ENCODE measurements around the gene SLC22A2.

Gene SLC22A2

DNA sequence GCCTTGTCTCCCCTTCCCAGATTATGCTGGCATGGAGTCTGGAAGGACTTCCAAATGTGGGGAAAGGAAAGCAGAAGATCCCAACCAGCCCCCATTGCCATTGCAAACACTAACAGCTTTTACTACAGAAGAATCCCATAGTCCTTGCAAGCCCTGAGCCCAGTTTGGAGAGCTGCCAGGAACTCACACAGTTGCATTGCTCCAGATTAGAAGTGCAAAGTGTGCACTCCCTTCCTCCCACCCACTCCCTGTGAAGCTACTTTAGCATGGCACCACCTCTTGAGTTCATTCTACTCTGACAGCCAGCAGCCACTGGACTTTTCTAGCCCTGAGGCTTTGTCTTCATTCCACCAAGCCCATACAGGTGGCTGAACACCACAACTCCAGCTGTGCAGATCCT lies 67.6 kb downstream of the SLC22A2 start:
- H3K4me3 ChIP-seq (ENCODE audit: low read length in 2 of 2), result no peak overlapping the region
- H3K4me1 ChIP-seq (ENCODE audit: control insufficient read depth, insufficient read depth, low read length), result no peaks in the 10 kb centered on the region
- no peak overlapping the region for H3K27ac ChIP-seq (ENCODE audit: low read length)
- H3K36me3 ChIP-seq (ENCODE audit: control insufficient read depth in 2 of 2, insufficient read depth in 2 of 2, low read length in 2 of 2), result no peaks in the 10 kb centered on the region
- H3K9ac ChIP-seq (ENCODE audit: low read length in 2 of 2), result no peak overlapping the region
- no peaks in the 10 kb centered on the region for H3K27me3 ChIP-seq (ENCODE audit: control insufficient read depth in 1 of 2, insufficient read depth in 2 of 2, low read length in 2 of 2)
- peaks cover 3% of the 10 kb centered on the region in 2 donors for H3K9me3 ChIP-seq (ENCODE audit: control insufficient read depth in 2 of 2, low read length in 2 of 2)

DNA sequence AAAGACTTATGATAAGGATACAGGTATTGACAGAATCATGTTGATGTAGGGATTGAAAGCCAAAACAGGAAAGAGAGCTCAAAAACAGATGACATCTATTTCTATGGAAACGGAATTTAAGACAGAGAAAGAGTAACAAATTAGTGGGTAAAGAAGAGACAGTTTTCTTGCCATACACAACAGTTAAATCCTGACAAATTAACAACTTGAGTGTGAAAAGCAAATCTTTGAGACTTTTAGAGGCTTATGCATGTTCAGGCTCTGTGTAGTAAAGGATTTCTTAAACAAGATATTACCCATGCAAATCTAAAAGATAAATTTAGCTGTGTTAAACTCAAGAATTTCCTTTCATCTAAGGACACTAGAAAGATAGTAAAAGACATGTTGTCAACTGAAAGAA lies 68.5 kb downstream of the SLC22A2 start:
- Histone ChIP-seq H3K27ac (ENCODE audit: low read length) (no peak overlapping the region), H3K36me3 (ENCODE audit: control insufficient read depth in 2 of 2, insufficient read depth in 2 of 2, low read length in 2 of 2) (no peaks in the 10 kb centered on the region), H3K9ac (ENCODE audit: low read length in 2 of 2) (no peak overlapping the region), H3K27me3 (ENCODE audit: control insufficient read depth in 1 of 2, insufficient read depth in 2 of 2, low read length in 2 of 2) (no peaks in the 10 kb centered on the region), H3K4me3 (ENCODE audit: low read length in 2 of 2) (no peak overlapping the region), H3K4me1 (ENCODE audit: control insufficient read depth, insufficient read depth, low read length) (no peaks in the 10 kb centered on the region), H3K9me3 (ENCODE audit: control insufficient read depth in 2 of 2, low read length in 2 of 2) (peaks cover 3% of the 10 kb centered on the region in 2 donors)

DNA sequence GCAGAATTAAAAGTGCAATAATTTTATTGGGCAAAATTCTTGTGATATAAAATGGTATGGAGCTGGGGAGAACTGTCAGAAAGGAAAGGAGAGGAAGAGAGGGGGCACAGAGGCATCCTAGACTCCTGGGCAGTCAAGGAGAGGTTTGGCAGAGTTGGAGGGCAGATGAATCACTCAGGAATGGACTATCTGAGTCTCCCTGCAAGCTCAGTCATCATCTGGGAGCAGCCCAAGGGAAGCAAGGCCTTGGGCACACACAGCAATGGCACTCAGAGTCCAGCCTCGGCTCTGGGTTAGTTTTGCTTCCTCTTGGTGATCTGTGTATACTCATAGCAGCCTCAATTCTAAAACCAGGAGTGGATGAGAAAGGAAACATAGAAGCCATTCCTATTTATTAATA lies 69.8 kb downstream of the SLC22A2 start:
- no peaks in the 10 kb centered on the region for H3K4me1 ChIP-seq (ENCODE audit: control insufficient read depth, insufficient read depth, low read length)
- no peak overlapping the region for H3K27ac ChIP-seq (ENCODE audit: low read length)
- peaks cover 0 to 3% of the 10 kb centered on the region in 2 donors for H3K9me3 ChIP-seq (ENCODE audit: control insufficient read depth in 2 of 2, low read length in 2 of 2)
- no peak overlapping the region for H3K4me3 ChIP-seq (ENCODE audit: low read length in 2 of 2)
- H3K27me3 ChIP-seq (ENCODE audit: control insufficient read depth in 1 of 2, insufficient read depth in 2 of 2, low read length in 2 of 2), result no peaks in the 10 kb centered on the region
- H3K9ac ChIP-seq (ENCODE audit: low read length in 2 of 2), result no peak overlapping the region
- H3K36me3 ChIP-seq (ENCODE audit: control insufficient read depth in 2 of 2, insufficient read depth in 2 of 2, low read length in 2 of 2), result no peaks in the 10 kb centered on the region

GRCh38 chr6:160180706-160181105 lies 77.9 kb downstream of the SLC22A2 start:
- no peaks in the 10 kb centered on the region for H3K36me3 ChIP-seq (ENCODE audit: control insufficient read depth in 2 of 2, insufficient read depth in 2 of 2, low read length in 2 of 2)
- no peaks in the 10 kb centered on the region for H3K9me3 ChIP-seq (ENCODE audit: control insufficient read depth in 2 of 2, low read length in 2 of 2)
- H3K27ac ChIP-seq (ENCODE audit: low read length), result no peak overlapping the region
- H3K4me1 ChIP-seq (ENCODE audit: control insufficient read depth, insufficient read depth, low read length), result no peaks in the 10 kb centered on the region
- H3K27me3 ChIP-seq (ENCODE audit: control insufficient read depth in 1 of 2, insufficient read depth in 2 of 2, low read length in 2 of 2), result no peaks in the 10 kb centered on the region
- no peak overlapping the region for H3K4me3 ChIP-seq (ENCODE audit: low read length in 2 of 2)
- no peak overlapping the region for H3K9ac ChIP-seq (ENCODE audit: low read length in 2 of 2)

GRCh38 chr6:160178271-160178670 lies 80.3 kb downstream of the SLC22A2 start:
- no peak overlapping the region for H3K4me3 ChIP-seq (ENCODE audit: low read length in 2 of 2)
- H3K27ac ChIP-seq (ENCODE audit: low read length), result no peak overlapping the region
- H3K4me1 ChIP-seq (ENCODE audit: control insufficient read depth, insufficient read depth, low read length), result no peaks in the 10 kb centered on the region
- H3K9me3 ChIP-seq (ENCODE audit: control insufficient read depth in 2 of 2, low read length in 2 of 2), result no peaks in the 10 kb centered on the region
- H3K27me3 ChIP-seq (ENCODE audit: control insufficient read depth in 1 of 2, insufficient read depth in 2 of 2, low read length in 2 of 2), result no peaks in the 10 kb centered on the region
- H3K36me3 ChIP-seq (ENCODE audit: control insufficient read depth in 2 of 2, insufficient read depth in 2 of 2, low read length in 2 of 2), result no peaks in the 10 kb centered on the region
- no peak overlapping the region for H3K9ac ChIP-seq (ENCODE audit: low read length in 2 of 2)

- H3K27ac ChIP-seq (ENCODE audit: low read length), result no peak overlapping the region
- H3K4me3 ChIP-seq (ENCODE audit: low read length in 2 of 2), result no peak overlapping the region
- H3K36me3 ChIP-seq (ENCODE audit: control insufficient read depth in 2 of 2, insufficient read depth in 2 of 2, low read length in 2 of 2), result no peaks in the 10 kb centered on the region
- no peaks in the 10 kb centered on the region for H3K27me3 ChIP-seq (ENCODE audit: control insufficient read depth in 1 of 2, insufficient read depth in 2 of 2, low read length in 2 of 2)
- no peaks in the 10 kb centered on the region for H3K4me1 ChIP-seq (ENCODE audit: control insufficient read depth, insufficient read depth, low read length)
- no peak overlapping the region for H3K9ac ChIP-seq (ENCODE audit: low read length in 2 of 2)
- H3K9me3 ChIP-seq (ENCODE audit: control insufficient read depth in 2 of 2, low read length in 2 of 2), result no peaks in the 10 kb centered on the region
Measured at GRCh38 chr6:160177220-160177619, 81.4 kb downstream of the SLC22A2 start.

GRCh38 chr6:160174681-160175080 lies 83.9 kb downstream of the SLC22A2 start:
- no peaks in the 10 kb centered on the region for H3K4me1 ChIP-seq (ENCODE audit: control insufficient read depth, insufficient read depth, low read length)

DNA sequence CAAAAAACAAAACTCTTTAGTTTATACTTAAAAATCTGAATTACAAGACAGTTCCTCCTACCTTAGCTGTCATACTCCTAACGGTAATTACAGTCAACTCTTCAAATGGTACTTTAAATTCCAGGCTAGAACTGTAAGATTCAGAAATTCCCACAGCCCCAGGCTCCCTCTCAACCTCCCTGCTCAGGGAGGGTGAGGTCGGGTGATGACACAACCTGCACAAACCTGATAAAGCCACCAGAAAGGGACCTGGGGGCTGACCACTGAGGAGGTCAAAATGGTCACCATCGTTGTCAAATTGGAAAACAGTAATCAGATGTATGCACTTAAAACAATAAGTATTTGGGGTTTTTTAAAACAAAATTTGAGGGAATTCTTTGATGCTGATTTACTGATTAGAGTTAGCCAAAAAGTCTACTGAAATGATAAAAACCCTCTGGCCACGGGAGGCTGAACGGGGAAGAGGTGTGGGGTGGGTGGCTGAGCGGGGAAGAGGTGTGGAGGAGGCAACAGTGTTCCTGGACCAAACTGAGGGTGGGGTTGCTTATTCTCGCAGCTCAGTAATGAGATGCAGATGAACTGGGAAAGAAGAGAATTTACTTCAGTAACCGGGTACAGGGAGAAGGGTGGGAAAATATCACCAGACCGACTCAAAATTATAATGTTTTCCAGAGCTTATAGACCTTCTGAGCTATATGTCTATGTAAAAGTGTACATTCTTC lies 84.7 kb downstream of the SLC22A2 start:
- H3K9me3 ChIP-seq (ENCODE audit: control insufficient read depth in 2 of 2, low read length in 2 of 2), result no peaks in the 10 kb centered on the region
- H3K4me1 ChIP-seq (ENCODE audit: control insufficient read depth, insufficient read depth, low read length), result no peaks in the 10 kb centered on the region
- H3K27me3 ChIP-seq (ENCODE audit: control insufficient read depth in 1 of 2, insufficient read depth in 2 of 2, low read length in 2 of 2), result no peaks in the 10 kb centered on the region
- H3K36me3 ChIP-seq (ENCODE audit: control insufficient read depth in 2 of 2, insufficient read depth in 2 of 2, low read length in 2 of 2), result no peaks in the 10 kb centered on the region
- no peak overlapping the region for H3K9ac ChIP-seq (ENCODE audit: low read length in 2 of 2)
- H3K4me3 ChIP-seq (ENCODE audit: low read length in 2 of 2), result no peak overlapping the region
- H3K27ac ChIP-seq (ENCODE audit: low read length), result no peak overlapping the region

More at GRCh38 chr6:160174681-160175080, 83.9 kb downstream of the SLC22A2 start:
- Histone ChIP-seq H3K27ac (ENCODE audit: low read length) (no peak overlapping the region), H3K9ac (ENCODE audit: low read length in 2 of 2) (no peak overlapping the region), H3K27me3 (ENCODE audit: control insufficient read depth in 1 of 2, insufficient read depth in 2 of 2, low read length in 2 of 2) (no peaks in the 10 kb centered on the region), H3K9me3 (ENCODE audit: control insufficient read depth in 2 of 2, low read length in 2 of 2) (no peaks in the 10 kb centered on the region), H3K36me3 (ENCODE audit: control insufficient read depth in 2 of 2, insufficient read depth in 2 of 2, low read length in 2 of 2) (no peaks in the 10 kb centered on the region), H3K4me3 (ENCODE audit: low read length in 2 of 2) (no peak overlapping the region)

DNA sequence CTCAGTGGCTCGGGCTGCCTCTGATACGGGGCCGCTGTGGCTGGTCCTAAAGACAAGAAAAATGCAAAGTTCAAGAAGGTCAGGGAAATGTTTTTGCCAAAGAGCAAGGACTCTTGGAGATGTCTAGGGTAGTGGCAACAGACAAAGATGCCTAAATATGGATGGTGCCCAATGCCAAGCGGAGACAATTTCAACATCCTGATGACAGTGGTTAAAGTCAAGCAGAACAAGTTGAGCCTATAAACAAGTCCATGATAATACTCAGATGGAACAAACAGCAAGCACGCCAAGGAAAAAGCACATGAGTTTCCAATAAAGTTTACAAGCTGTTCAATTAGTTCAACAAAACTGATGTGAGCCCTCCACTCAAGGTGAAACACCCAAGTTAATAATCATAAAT lies 85.9 kb downstream of the SLC22A2 start:
- Histone ChIP-seq H3K27ac (ENCODE audit: low read length) (no peak overlapping the region), H3K36me3 (ENCODE audit: control insufficient read depth in 2 of 2, insufficient read depth in 2 of 2, low read length in 2 of 2) (no peaks in the 10 kb centered on the region), H3K27me3 (ENCODE audit: control insufficient read depth in 1 of 2, insufficient read depth in 2 of 2, low read length in 2 of 2) (no peaks in the 10 kb centered on the region), H3K4me1 (ENCODE audit: control insufficient read depth, insufficient read depth, low read length) (peaks cover 2% of the 10 kb centered on the region), H3K4me3 (ENCODE audit: low read length in 2 of 2) (no peak overlapping the region), H3K9ac (ENCODE audit: low read length in 2 of 2) (no peak overlapping the region), H3K9me3 (ENCODE audit: control insufficient read depth in 2 of 2, low read length in 2 of 2) (no peaks in the 10 kb centered on the region)

- no peaks in the 10 kb centered on the region for H3K9me3 ChIP-seq (ENCODE audit: control insufficient read depth in 2 of 2, low read length in 2 of 2)
- H3K27ac ChIP-seq (ENCODE audit: low read length), result peak overlapping the region; percentile 53
- no peaks in the 10 kb centered on the region for H3K27me3 ChIP-seq (ENCODE audit: control insufficient read depth in 1 of 2, insufficient read depth in 2 of 2, low read length in 2 of 2)
- H3K4me3 ChIP-seq (ENCODE audit: low read length in 2 of 2), result no peak overlapping the region
- peak overlapping the region in 1 of 2 donors; percentile 29 for H3K9ac ChIP-seq (ENCODE audit: low read length in 2 of 2)
- peaks cover 5% of the 10 kb centered on the region for H3K4me1 ChIP-seq (ENCODE audit: control insufficient read depth, insufficient read depth, low read length)
- no peaks in the 10 kb centered on the region for H3K36me3 ChIP-seq (ENCODE audit: control insufficient read depth in 2 of 2, insufficient read depth in 2 of 2, low read length in 2 of 2)
Measured at GRCh38 chr6:160170018-160170680, 88.5 kb downstream of the SLC22A2 start.
